ENCODE data around the gene TRHDE.

TRHDE gene, protein sequence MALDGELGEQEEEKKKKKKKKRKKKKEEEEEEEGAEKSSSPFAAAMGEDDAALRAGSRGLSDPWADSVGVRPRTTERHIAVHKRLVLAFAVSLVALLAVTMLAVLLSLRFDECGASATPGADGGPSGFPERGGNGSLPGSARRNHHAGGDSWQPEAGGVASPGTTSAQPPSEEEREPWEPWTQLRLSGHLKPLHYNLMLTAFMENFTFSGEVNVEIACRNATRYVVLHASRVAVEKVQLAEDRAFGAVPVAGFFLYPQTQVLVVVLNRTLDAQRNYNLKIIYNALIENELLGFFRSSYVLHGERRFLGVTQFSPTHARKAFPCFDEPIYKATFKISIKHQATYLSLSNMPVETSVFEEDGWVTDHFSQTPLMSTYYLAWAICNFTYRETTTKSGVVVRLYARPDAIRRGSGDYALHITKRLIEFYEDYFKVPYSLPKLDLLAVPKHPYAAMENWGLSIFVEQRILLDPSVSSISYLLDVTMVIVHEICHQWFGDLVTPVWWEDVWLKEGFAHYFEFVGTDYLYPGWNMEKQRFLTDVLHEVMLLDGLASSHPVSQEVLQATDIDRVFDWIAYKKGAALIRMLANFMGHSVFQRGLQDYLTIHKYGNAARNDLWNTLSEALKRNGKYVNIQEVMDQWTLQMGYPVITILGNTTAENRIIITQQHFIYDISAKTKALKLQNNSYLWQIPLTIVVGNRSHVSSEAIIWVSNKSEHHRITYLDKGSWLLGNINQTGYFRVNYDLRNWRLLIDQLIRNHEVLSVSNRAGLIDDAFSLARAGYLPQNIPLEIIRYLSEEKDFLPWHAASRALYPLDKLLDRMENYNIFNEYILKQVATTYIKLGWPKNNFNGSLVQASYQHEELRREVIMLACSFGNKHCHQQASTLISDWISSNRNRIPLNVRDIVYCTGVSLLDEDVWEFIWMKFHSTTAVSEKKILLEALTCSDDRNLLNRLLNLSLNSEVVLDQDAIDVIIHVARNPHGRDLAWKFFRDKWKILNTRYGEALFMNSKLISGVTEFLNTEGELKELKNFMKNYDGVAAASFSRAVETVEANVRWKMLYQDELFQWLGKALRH

DNA sequence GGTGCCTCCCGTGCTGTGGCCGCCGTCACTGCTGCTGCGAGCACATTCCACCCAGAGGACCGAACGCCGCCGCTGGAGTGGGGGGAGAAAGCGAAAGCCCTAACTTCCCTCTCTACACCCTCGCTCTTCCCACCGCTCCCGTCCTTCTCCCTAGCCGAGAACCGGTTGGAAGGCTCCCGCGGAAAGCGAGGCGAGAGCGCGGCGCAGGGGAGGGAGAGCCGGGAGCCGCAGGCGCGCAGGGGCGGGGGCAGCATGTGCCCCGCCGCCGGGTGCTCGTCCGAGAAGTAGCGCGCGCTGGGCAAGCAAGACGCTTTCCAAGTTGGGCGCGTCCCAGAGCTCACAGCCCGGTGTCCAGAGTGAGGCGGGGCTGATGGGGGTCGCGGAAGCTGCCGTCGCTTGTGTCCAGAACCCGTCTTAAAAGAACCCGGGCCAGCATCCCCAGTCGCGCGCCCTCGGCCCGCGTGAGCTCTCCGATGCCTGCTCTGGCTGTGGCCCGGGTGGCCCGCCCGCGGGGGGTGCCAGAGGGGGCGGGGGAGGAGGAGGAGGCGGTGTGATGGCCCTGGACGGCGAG, at the start of gene TRHDE:
TSS of gene TRHDE (plus strand) at position 280 of the 571 bp plus-strand sequence. CDS start at position 554, 274 bp downstream.
- peak; percentile 67 for DNase-seq

DNA sequence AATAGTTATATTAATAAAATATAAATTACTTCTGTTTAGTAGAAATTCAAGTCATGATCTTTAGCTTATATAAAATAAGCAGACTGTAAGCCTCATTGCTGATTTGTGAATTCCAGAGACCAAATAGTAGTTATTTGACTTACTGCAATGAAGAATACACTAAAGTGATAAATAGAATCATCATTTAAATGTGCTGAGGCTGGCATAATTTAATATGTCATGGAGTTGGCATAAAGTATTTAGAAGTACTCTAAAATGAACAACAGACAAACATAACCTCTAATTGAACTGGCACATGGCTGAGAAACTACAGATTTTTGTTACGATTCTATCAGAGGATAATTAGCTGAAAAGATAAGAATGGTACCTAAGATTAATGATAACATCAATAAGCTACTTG, 45.7 kb upstream of the TRHDE start:
- no peak for DNase-seq

DNA sequence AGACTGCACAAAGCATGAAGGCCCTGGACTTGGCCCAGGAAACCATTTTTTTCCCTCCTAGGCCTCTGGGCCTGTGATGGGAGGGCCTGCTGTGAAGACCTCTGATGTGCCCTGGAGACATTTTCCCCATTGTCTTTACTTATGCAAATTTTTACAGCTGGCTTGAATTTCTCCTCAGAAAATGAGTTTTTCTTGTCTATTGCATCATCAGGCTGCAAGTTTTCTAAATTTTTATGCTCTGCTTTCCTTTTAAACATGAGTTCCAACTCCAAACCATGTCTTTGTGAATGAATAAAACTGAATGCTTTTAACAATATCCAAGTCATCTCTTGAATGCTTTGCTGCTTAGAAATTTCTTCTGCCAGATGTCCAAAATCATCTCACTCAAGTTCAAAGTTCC, 43.7 kb upstream of the TRHDE start:
- no peak for DNase-seq

DNA sequence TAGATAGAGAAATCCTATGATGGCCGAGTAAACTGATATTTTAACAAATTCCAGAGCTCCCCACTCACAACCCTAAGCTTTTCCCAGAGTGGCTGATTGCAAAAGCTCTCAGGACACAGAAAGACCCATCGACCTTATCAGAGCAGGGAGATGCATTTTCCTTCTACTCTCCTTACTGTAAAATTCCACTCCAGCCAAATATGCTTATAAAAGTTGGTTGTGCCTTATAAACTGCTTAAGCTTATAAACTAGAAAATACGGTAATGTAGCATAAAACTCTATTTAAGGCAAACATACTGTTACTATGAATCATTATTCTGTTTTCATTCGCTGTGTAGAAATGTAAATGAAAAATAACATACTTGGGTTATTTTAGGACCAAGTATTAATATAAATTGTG, 41.6 kb upstream of the TRHDE start:
- DNase-seq: peak; percentile 84

DNA sequence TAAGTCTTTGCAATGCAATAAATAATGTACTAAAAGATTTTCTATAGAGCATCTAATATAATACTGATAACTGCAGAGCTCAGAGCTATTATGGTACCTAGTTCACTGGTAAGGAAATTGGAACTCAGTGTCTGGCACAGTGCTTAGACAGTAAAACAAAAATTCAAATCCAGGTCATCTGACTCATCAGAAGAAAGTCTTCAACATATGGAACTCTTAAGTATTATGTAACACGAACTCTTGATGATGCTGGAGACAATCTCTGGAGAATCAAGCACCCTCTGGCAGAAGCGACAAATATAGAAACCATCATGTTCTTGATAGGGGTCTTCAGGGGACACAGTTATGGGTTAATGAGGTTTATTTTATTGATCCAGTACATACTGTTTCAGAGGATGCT, 37.3 kb upstream of the TRHDE start:
- peak; percentile 66 for DNase-seq

DNA sequence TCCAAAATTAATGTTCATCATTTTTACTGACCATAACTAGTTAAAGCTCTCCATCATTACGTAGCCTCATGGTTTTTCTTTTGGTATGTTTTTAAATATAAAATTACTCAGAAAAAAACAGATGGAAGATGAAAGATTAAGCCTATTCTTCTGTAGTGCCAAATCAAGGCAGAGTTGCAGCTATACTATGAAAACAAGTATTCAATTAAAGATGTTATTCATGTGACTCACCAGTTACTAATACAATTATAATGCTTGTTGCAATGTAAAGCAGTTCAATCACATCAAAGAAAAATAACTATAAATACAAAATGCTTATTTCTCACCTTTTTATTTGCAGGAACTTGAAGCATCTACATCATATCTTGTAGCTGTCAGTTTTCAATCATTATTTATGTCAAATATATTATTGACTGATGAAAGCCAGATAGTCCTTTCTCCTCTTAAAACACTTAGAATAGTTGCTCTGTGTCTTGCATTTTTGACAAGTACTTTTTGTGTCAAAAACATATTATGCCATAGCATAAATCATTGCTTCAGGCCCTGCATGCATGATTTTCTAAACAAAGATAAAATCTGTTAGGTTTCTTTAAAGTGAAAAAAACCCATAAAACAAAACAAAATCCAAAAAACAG, 36.0 kb upstream of the TRHDE start:
- peak; percentile 71 for DNase-seq

DNA sequence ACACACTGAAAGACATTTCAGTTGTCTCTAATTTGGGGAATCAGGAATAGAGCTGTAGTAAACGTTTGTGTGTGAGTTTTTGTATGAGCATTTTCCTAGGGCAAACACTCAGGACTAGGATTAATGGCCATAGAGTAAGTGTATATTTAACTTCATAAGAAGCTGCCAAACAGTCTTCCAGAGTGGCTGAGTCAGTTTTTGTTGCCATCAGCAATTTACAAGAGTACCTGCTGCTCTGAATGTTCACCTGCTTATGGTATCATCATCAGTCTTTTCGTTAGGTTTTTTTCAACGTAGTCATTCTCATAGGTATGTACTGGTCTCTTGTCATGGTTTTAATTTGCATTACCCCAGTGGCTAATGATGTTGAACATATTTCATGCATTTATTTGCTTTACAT, 30.6 kb upstream of the TRHDE start:
- no peak for DNase-seq

DNA sequence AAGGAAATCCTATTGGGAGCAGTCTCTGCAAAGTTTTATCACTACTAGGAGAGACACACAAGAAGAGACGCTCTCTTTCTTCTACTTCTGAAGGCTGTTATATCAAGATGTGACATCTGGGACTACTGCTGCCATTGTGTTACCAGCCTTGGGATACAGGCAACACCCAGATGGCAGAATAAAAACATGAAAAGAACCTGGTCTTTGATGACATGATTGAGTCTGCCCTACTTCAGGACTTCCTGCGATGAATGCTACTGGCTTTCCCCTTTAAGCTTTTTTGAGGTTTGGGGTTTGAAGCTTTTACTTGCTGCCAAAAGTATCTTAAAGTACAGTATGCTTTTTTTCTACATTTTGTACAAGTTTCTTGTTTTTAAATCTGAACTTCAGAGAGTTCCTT, 29.2 kb upstream of the TRHDE start:
- DNase-seq: no peak

DNA sequence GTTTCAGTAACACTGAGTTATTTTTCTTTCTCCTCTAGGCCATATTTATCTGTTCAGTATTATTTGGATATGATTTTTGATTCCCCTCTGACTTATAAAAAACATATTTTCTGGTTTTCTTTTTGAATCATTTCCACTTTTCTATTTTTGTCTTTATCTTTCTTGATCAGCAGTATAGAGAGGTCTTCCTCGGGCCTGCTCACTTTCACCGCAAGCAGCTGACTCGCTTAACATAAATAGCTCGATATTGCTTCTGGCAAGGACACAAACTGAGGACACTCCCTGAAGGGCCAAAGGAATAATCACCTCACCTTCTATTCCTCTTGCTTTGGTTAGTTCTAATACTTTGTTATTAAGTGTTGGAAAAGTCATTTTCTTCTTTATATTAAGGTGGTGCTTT, 25.8 kb upstream of the TRHDE start:
- DNase-seq: peak; percentile 27

DNA sequence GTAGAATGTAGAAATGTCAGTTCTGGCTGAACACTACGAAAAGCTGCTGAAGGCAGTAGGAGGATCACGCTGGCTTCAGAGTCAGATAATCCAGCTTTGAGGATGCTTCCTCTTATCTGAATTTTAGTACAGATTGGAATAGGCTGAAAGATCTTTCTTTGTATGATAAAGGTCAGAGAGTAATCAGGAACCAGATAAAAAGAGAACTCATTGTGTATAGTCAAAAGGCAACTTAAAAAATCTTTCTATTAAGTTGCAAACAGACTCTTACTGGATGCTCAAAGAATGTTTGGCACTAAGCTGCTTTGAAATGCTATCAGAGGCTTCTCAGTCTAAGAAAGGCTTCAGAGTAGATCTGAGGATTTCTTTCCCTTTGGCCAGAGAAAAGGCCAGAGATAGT, 21.8 kb upstream of the TRHDE start:
- no peak for DNase-seq

DNA sequence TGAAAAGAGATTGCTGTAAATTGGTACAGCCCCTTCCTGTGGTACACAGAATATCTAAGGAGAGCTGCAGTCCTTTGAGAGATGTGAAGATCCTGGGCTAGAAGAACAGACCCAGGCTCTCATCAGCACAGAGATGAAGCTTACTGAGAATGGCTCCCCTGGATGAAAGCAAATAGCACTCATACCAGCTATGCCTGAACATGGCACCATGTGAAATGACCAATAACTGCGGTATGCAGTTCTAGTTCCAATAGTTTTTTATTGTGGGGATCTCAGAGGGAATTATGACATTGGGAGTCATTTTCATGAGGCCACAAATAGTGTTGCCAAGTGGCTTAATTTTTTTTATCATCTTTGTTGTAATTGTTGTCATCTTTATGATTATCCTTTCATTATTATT, 15.4 kb upstream of the TRHDE start:
- peak; percentile 20 for DNase-seq

DNA sequence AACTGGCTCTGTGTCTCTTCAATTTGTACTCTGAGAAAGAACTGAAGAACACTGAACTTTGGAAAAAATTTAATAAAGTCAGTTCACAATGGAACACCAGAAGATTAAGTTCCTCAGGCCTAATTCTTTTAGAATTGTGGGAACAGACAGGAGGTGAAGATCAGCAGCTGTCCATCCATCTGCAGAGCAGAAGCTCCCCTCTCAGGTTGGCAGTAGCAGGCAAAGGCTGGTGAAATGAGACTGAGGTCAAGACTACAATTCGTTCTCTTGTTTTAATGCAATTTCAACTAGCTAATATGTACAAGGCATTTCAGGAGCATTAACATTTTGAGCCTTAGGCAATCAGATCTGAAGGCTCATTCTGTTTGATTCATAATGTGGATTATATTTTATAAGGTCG, 10.3 kb upstream of the TRHDE start:
- DNase-seq: no peak

DNA sequence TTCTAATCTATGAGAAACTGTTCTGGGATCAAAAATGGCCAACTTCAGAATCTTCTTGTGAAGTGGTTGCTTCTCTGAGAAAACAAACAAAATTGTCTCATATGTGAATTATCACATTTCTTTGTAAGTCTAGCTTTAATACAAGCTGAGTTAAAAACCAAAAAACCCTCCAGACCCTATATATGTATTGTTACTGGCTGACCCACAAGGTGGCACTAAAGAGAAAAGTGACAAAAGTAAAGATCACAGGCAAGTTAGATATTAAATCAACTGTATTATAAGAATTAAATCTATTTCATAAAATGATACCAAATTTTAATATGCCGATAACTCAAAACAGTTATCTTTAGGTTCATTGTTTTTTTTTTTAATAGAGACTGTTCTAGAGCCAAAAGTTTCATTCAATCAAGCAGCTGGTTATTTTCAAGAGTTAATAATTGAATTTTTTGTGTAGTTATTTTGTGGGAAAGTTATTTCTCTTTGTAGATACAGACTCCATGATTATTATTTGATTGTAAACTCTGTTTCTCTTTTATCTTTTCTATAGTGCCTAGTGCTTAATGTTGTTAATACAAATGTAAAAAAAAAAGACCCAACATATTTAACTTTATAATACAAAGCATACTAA, 7.5 kb upstream of the TRHDE start:
- DNase-seq: peak; percentile 22

DNA sequence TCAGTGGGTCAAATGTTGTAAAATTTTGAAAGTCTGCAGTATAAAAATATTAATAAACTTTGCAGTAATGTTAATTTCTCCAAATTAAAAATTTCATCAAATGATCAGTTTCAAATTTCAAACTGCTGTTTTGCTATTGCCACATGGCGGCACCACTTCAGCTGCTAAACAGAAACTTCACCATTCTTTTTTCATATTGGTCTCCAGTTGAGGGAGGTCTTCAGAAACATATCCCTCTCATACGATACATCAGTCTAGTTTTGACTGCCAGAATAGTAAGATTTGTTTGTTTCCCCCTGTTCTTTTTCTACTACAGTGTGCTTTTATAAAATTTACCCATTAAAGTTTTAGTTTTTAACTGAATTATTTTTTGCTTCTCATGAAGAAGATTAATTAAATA, 4.2 kb upstream of the TRHDE start:
- no peak for DNase-seq

DNA sequence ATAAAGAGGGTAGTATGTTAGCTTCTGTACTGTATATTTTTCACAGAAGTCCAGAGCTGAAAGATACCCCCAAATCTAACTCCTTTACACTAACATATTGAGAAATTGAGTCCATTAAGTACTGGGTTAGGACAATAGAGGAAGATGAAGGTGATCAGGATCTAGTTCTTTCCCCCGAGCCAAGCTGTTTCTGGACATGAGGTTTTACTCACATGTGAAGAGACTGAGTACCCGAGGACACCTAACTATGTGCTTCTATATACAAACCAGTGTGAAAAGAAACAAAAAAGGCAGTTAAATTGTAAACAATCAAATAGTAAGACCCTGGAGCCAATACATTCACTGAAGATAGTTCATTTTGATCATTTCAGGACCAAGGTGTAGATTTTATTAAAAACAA, 3.8 kb upstream of the TRHDE start:
- no peak for DNase-seq

DNA sequence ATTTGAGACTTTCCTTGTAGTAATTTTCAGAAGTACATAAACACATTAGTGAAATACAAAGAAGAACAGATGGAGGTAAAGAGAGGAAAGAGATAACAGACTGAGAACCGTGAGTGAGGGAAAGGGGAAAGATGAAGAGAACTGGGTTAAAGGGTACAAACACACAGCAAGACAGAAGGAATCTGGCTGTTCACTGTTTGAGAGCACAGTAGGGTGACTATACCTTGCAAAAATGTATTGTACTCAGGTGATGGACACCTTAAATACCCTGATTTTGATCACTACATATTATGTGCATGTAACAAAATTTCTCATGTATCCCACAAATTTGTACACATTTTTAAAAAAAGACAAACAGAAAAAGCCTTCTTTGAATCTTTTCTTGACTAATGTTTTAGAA, 2.7 kb upstream of the TRHDE start:
- DNase-seq: no peak

DNA sequence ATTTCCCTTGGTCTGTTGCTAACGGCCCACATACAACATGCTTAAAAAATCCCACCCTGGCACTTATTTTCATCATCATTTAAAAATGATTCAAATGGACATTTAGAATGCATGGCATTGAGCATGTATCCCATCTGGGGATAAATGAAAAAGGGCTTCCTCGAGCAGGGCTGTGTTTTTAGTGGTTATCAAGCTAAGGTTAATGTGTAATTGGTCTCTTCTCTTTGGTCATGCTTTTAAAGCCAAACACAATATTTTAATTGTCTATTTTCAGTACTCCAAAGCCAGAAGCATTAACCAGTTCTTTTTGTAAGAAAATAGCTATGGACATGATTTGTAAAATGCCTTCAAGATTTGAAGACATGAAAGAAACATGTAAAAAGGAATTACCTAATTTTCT, 1.9 kb upstream of the TRHDE start:
- DNase-seq: no peak

DNA sequence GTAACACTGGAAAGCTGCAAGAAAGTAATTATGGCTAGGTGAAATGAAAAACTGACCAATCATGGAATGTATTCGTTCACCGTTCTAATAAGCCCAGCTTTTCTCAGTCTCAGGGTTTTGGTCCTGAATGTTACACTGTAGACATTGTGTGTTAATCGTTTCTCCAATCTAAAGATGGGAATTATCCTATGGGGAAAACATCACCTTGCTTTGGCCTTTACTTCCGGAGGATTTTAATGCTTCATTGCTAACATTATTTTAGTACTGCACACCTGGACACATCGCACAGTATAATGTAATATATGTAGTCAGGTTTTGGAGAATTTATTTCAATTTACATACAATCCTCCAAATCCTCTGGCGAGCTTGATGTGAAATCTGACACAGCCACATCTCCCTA, 1.2 kb upstream of the TRHDE start:
- DNase-seq: no peak

DNA sequence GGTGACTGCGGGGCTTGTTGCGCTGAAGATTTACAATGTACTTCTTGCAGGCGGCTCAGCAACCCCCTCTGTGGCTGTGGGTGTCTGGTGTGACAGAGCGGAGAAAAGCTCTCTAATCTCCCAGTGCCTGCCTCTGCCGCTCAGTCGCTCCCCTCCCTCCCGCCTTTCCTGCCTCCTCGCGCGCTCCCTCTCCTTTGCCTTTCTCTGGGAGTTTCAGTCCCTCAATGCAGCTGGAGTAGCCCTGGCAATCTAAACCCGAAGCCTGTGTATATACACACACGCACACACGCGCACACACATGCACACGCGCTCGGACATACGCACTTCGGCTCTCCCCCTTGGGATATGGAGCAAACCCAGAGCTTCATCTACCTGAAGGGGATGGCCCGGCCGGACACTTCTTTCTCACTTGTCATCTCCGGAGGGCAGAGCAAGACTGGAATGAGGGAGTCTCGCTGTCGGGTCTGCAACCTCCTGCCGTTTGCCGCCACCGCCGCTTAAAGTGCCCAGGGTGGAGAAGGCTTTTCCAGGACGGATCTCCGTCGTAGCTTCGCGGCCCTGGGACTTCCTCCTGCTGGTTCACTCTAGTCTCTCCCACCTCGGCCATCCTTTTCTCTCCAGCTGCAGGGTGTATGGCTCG, 599 bp upstream of the TRHDE start:
- peak; percentile 61 for DNase-seq

DNA sequence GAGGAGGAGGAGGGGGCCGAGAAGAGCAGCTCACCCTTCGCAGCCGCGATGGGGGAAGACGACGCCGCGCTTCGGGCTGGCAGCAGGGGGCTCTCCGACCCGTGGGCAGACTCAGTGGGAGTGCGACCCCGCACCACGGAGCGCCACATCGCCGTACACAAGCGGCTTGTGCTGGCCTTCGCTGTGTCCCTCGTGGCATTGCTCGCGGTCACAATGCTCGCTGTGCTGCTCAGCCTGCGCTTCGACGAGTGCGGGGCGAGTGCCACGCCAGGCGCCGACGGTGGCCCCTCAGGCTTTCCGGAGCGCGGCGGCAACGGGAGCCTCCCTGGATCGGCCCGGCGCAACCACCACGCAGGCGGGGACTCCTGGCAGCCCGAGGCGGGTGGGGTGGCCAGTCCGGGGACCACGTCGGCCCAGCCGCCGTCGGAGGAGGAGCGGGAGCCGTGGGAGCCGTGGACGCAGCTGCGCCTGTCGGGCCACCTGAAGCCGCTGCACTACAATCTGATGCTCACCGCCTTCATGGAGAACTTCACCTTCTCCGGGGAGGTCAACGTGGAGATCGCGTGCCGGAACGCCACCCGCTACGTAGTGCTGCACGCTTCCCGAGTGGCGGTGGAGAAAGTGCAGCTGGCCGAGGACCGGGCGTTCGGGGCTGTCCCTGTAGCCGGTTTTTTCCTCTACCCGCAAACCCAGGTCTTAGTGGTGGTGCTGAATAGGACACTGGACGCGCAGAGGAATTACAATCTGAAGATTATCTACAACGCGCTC, 745 bp downstream of the TRHDE start:
- DNase-seq: peak; percentile 41

DNA sequence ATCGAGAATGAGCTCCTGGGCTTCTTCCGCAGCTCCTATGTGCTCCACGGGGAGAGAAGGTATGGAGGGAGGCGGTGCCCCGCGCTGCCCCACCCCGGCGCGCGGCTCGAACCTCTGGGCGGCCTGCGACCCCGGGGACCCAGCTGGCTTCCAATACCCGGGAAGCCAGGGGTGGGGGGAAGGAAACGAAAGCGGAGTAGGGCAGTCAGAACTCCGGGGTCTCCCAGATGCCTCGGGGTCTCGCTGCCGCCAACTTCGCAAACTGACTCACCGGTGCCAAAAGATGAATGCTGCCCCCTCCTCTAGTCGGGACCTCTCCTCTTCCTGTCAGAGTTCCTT, 1.3 kb downstream of the TRHDE start:
- DNase-seq: no peak
